Heart left ventricle (tissue), 13 donors: ENCODE measurements around the gene SLAMF8.

Experiments used
- POLR2A ChIP-seq, 2 donors: fragments of 450-650 bp; IDR thresholded peaks; one replicate each; pipeline ENCODE4 v1.6.1; 2017; ENCODE audit warnings: antibody characterized with exemption in 2 of 2, mild to moderate bottlenecking in 2 of 2, moderate library complexity in 2 of 2
- TF ChIP-seq, protein P1 (sequence below), 12 donors: fragments of 200-600 bp; sonication (generic) in 4 of 12; IDR thresholded peaks; one replicate each; pipeline versions ENCODE4 v1.5.0 to v1.8.0; 2018 to 2022; ENCODE audit warnings: antibody characterized with exemption in 12 of 12, mild to moderate bottlenecking in 5 of 12
- donor health status: ischemic (EF 13 %, LVEDD 7.1; RV severe dilation, severe dysfunction).
- donor health status: DM: no; HTN: yes; CAD: no.
- donor health status: DM: no; HTN: no; CAD: no.
- donor health status: ischemic (EF 25% LVEDD 6.9; RV normal size, moderate dysfunction).
- donor health status: ischemic (EF 25% LVEDD 5.7; RV mildly dilated, moderate dysfunction).
- donor health status: ischemic (EF 35%, LVEDD 5.7; RV mildly dilated, moderate dysfunction).
- donor health status: nonischemic (EF 11% LVEDD 7.7; RV severe dilation, severe dysfunction).
- donor health status: DM: yes; HTN: yes; CAD: no.
- donor health status: PGD.
- donor health status: ischemic (EF 29% LVEDD 5.4; RV normal size, mild dysfunction).
- donor health status: nonischemic (EF 23%, LVEDD 6.1; RV moderate dilation, normal function).

DNA sequence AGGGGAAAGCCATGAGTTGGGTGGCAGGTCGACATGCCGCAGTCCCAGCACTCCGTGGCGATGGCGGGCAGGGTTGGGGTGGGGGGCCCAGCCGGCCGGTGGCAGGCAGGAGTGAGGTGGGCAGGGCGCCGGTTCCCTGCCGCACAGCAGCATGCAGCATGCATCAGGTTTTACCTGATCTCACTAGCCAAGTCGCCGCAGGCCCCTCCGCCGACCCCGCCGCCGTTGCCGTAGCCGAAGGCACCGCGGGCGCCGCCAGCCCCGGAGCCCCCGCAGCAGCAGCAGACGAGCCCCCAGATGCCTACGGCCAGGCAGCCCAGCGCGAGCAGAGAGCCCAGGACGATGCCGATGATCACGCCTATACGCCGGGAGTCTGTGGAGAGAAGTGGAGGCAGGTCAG, 29.0 kb downstream of the SLAMF8 start:
- TF ChIP-seq, protein P1, sequence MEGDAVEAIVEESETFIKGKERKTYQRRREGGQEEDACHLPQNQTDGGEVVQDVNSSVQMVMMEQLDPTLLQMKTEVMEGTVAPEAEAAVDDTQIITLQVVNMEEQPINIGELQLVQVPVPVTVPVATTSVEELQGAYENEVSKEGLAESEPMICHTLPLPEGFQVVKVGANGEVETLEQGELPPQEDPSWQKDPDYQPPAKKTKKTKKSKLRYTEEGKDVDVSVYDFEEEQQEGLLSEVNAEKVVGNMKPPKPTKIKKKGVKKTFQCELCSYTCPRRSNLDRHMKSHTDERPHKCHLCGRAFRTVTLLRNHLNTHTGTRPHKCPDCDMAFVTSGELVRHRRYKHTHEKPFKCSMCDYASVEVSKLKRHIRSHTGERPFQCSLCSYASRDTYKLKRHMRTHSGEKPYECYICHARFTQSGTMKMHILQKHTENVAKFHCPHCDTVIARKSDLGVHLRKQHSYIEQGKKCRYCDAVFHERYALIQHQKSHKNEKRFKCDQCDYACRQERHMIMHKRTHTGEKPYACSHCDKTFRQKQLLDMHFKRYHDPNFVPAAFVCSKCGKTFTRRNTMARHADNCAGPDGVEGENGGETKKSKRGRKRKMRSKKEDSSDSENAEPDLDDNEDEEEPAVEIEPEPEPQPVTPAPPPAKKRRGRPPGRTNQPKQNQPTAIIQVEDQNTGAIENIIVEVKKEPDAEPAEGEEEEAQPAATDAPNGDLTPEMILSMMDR (IDR thresholded peaks at IDR 0.05): no peak
- TF ChIP-seq POLR2A (IDR thresholded peaks at IDR 0.05): no peak
